ENCODE results near the gene BIRC7. TPM values are rescaled to one million over a fixed set of nuclear protein-coding genes. Genes with fewer than 3 reads are reported as not detected.

Gene BIRC7, protein sequence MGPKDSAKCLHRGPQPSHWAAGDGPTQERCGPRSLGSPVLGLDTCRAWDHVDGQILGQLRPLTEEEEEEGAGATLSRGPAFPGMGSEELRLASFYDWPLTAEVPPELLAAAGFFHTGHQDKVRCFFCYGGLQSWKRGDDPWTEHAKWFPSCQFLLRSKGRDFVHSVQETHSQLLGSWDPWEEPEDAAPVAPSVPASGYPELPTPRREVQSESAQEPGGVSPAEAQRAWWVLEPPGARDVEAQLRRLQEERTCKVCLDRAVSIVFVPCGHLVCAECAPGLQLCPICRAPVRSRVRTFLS
- total RNA-seq = 0.30 TPM in 1 of 2 replicates, not detected in the other

GRCh38 chr20:63235399-63235983 is at the start of gene BIRC7:
BIRC7 (plus strand) TSS chr20:63235905; CDS start chr20:63236097, 192 bp downstream.

GRCh38 chr20:63216041-63216848 is 19.5 kb upstream of the BIRC7 start, which contains the start of gene YTHDF1:
YTHDF1 (minus strand) TSS chr20:63216131; CDS start chr20:63215892, 239 bp downstream.

GRCh38 chr20:63254232-63254605 is 18.5 kb downstream of the BIRC7 start, which contains the start of gene NKAIN4:
NKAIN4 (minus strand) TSS chr20:63254463; CDS start chr20:63254450, 13 bp downstream.

DNA sequence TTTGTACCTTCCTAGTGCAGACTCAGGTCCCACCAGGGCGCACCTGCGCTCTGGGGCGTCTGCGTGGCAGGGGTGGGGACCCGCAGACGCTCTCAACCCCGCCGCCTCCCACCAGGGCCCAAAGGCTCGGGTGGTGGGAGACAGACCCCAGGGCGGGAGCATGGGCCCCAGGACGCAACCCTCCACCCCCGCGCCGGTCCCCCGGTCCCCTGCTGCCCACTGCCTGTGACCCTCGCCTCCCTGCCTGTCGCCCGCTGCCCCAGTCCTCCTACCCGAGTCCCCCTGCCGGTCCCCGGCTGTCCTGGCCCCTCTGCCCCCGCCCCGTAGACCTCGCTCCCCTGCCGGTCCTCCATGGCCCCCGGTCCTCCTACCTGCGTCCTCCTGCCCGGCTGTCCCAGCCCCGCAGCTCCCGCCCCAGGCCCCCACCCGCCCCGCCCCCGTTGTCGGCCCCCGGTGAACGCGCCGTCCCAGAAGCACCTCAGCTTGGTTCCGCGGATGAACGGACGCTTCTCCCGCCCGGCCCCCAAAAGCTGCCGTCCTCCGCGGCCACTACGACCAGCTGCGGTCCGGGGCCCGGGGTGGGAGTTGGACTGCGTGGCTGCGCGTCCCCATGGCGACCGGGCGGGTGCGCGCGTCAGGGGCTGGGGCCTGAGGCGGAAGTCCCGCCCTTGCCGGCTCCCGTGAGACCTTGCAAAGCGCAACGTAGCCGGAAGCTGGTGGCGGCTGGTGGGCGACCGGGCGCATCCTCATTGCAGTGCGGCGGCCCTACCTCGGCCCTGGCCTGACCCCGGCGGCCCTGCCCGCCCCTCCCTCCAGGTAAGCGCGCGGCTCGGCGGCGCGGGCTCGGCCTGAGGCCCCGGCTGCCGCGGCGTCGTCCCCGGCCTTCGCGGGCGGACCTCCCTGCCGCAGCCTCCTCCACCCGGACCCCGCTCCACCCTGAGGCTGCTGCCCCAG is 36.7 kb downstream of the BIRC7 start, which contains the start of gene ARFGAP1:
Gene ARFGAP1, plus strand, starts transcription at position 709 of the 954 bp plus-strand sequence. CDS start 2,768 bp downstream, outside the sequence.

Other genes with a start within 250 kb of the BIRC7 start
- gene BHLHE23, start 228.9 kb upstream of the BIRC7 start, total RNA-seq = not detected in 2 replicates
- gene YTHDF1, start 19.8 kb upstream of the BIRC7 start, total RNA-seq = 17.8 and 25.2 TPM in 2 replicates
- not detected in 2 replicates for gene NKAIN4, start 18.6 kb downstream of the BIRC7 start, total RNA-seq
- gene ARFGAP1, start 36.9 kb downstream of the BIRC7 start, total RNA-seq = 103 and 159 TPM in 2 replicates
- under 0.01 and 0.05 TPM in 2 replicates for gene COL20A1, start 57.3 kb downstream of the BIRC7 start, total RNA-seq
- not detected in 2 replicates for gene CHRNA4, start 125.4 kb downstream of the BIRC7 start, total RNA-seq
- not detected in 2 replicates for gene KCNQ2, start 236.8 kb downstream of the BIRC7 start, total RNA-seq

Data from smooth muscle cell of the umbilical artery (primary cell).